ENCODE results near the gene DLG1. TPM values are rescaled to one million over a fixed set of nuclear protein-coding genes. Genes with fewer than 3 reads are reported as not detected.

The DLG1 gene
- total and polyA plus RNA-seq, 2 of the 4 experiments (the other 2 are of a cell fraction), result 21.2 to 57.7 TPM

DNA sequence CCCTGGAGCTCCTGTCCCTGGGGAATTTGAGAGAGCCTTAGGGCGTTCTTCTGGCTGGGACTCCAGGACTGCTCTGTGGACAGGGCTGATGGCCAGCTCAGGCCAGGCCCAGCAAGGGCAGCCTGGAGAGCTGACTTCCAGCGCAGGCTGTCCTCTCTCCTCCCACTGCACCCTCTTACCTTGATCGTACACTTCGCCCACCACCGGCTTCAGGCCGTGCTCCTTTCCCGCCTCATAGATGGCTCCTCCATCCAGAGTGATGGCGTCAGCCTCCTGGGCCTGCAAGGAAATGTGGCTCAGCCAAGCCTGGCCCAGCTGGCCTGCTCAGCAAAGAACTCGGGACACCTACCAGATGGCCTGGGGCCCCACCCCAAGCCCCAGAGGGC is 271.9 kb downstream of the DLG1 start:
- in situ Hi-C loops (cut with MboI; ENCODE audit: low sequenced_read_pairs), result no loop called here
- 97% methylated on average over 6 of the region's 9 CpGs; no CpG with 5 or more reads in 1 of the 2 experiments for WGBS, 2 experiments (ENCODE audit: extremely low coverage in 2 of 2, insufficient read length in 1 of 2)
- H2BK15ac ChIP-seq (ENCODE audit: low read depth, low read length), result no peak overlapping the region
- no peak overlapping the region for H2BK5ac ChIP-seq (ENCODE audit: low read depth, low read length, poor library complexity, severe bottlenecking)
- peaks cover 46% of the 10 kb centered on the region for H3K27me3 ChIP-seq (ENCODE audit: control insufficient read depth, insufficient read depth, low read length)
- H3K56ac ChIP-seq (ENCODE audit: extremely low read depth, insufficient read depth, low read length), result no peak overlapping the region
- H3K4me1 ChIP-seq (ENCODE audit: control insufficient read depth, insufficient read depth, low read length), result peaks cover 3% of the 10 kb centered on the region
- no peaks in the 10 kb centered on the region for H3K79me1 ChIP-seq (ENCODE audit: low read depth in 1 of 2, low read length in 2 of 2)
- no peak overlapping the region for H3K27ac ChIP-seq (ENCODE audit: insufficient read depth, low read length)
- H3K14ac ChIP-seq (replicated peaks; ENCODE audit: low read depth, low read length), result no peak overlapping the region
- no peaks in the 10 kb centered on the region for H3K9me3 ChIP-seq (ENCODE audit: control insufficient read depth, insufficient read depth, low read length)
- H2BK20ac ChIP-seq (ENCODE audit: low read depth, low read length), result no peak overlapping the region
- H3K9me1 ChIP-seq (ENCODE audit: insufficient read depth, low read length), result peaks cover 8% of the 10 kb centered on the region
- no peak for ATAC-seq (ENCODE audit: low read depth)
- no peak for DNase-seq
- dilution Hi-C loops (cut with HindIII; ENCODE audit: low sequenced_read_pairs, unreplicated experiment), result no loop called here
- H4K20me1 ChIP-seq (ENCODE audit: insufficient read depth, low read length), result no peaks in the 10 kb centered on the region
- H3K4ac ChIP-seq (ENCODE audit: low read depth, low read length), result no peak overlapping the region
- no peak overlapping the region for H2BK120ac ChIP-seq (ENCODE audit: low read depth, low read length)
- H3K23ac ChIP-seq (ENCODE audit: low read depth, low read length), result no peak overlapping the region
- no peak overlapping the region for H3K4me2 ChIP-seq (ENCODE audit: low read depth, low read length)
- no peak overlapping the region for H2AFZ ChIP-seq (replicated peaks; ENCODE audit: low read length, poor library complexity)
- no peak overlapping the region for H2AK9ac ChIP-seq (replicated peaks; ENCODE audit: low read depth, low read length, poor library complexity)
- TF ChIP-seq MAZ (IDR thresholded peaks at IDR 0.05; ENCODE audit: borderline replicate concordance, low read depth, low read length) (no peak), MXI1 (IDR thresholded peaks at IDR 0.05; ENCODE audit: borderline replicate concordance, low read depth, low read length) (no peak), MAFK (IDR thresholded peaks at IDR 0.05; ENCODE audit: low read depth, low read length) (no peak), CHD1 (IDR thresholded peaks at IDR 0.05; ENCODE audit: low read depth, low read length) (no peak), RAD21 (IDR thresholded peaks at IDR 0.05; ENCODE audit: low read length) (no peak), BHLHE40 (IDR thresholded peaks at IDR 0.05; ENCODE audit: low read depth, low read length) (no peak)
- H2AK5ac ChIP-seq (ENCODE audit: low read depth, low read length), result no peak overlapping the region
- CTCF ChIA-PET, result no interaction called here
- H3K9ac ChIP-seq (ENCODE audit: low read depth, low read length), result no peak overlapping the region
- H4K91ac ChIP-seq (ENCODE audit: insufficient read depth, low read depth, low read length), result no peak overlapping the region
- no peak overlapping the region for H3K4me3 ChIP-seq (ENCODE audit: insufficient read depth, low read depth, low read length)
- H3K36me3 ChIP-seq (ENCODE audit: control insufficient read depth, insufficient read depth, low read length), result no peaks in the 10 kb centered on the region
- POLR2A ChIA-PET (ENCODE audit: unreplicated experiment), result no interaction called here
- no peak overlapping the region for H4K5ac ChIP-seq (ENCODE audit: low read depth, low read length)
- BruUV-seq (replicated peaks), result no TSS peak
- intact Hi-C loops (cut with micrococcal nuclease), result no loop called here
- no peak overlapping the region for H4K8ac ChIP-seq (ENCODE audit: low read depth in 2 of 2, low read length in 2 of 2)
- H3K18ac ChIP-seq (ENCODE audit: low read depth, low read length), result no peak overlapping the region

Data from IMR-90 (cell line).